H9 (cell line): ENCODE data around the gene DCP1B. TPM values are rescaled to one million over a fixed set of nuclear protein-coding genes. Genes with fewer than 3 reads are reported as not detected.
A peak's percentile ranks its signal among the peaks of the same experiment; 100 is the strongest.

ENCODE experiments used
- DNase-seq: peaks from one replicate; pipeline ENCODE4 v3.0.0-alpha.2; 2017
- H2AFZ ChIP-seq: one replicate; pipeline ENCODE4 v1.6.1; 2013; ENCODE audit warnings: mild to moderate bottlenecking, low read length, control low read depth, moderate library complexity
- H2AK5ac ChIP-seq: 2 replicates; pipeline ENCODE4 v1.6.1; 2013; ENCODE audit warnings: low read length, control low read depth, mixed read lengths; ENCODE audit not compliant: insufficient read length
- H2BK120ac ChIP-seq: one replicate; pipeline ENCODE4 v1.6.1; 2013; ENCODE audit warnings: low read depth, mild to moderate bottlenecking, low read length, control low read depth, inconsistent platforms; ENCODE audit not compliant: poor library complexity, severe bottlenecking
- H2BK12ac ChIP-seq: 2 replicates; pipeline ENCODE4 v1.6.1; 2013; ENCODE audit warnings: low read length, control low read depth, mixed read lengths, low read depth; ENCODE audit not compliant: insufficient read length
- H2BK15ac ChIP-seq: 2 replicates; pipeline ENCODE4 v1.6.1; 2013; ENCODE audit warnings: low read depth, low read length, control low read depth
- H2BK20ac ChIP-seq: one replicate; pipeline ENCODE4 v1.6.1; 2013; ENCODE audit warnings: low read depth, mild to moderate bottlenecking, low read length, control low read depth, inconsistent platforms; ENCODE audit not compliant: poor library complexity, severe bottlenecking
- H2BK5ac ChIP-seq: 2 replicates; pipeline ENCODE4 v1.6.1; 2013; ENCODE audit warnings: low read length, control low read depth, mixed read lengths; ENCODE audit not compliant: insufficient read length
- H3K14ac ChIP-seq: 2 replicates; pipeline ENCODE4 v1.6.1; 2013; ENCODE audit warnings: low read length, control low read depth; ENCODE audit not compliant: insufficient read depth
- H3K18ac ChIP-seq: 2 replicates; pipeline ENCODE4 v1.6.1; 2013; ENCODE audit warnings: low read depth, mild to moderate bottlenecking, mixed read lengths, low read length, control low read depth; ENCODE audit not compliant: insufficient read length
- H3K23ac ChIP-seq: 2 replicates; pipeline ENCODE4 v1.6.1; 2013; ENCODE audit warnings: low read length, control low read depth, mixed read lengths, low read depth; ENCODE audit not compliant: insufficient read length
- H3K23me2 ChIP-seq: 2 replicates; pipeline ENCODE4 v1.6.1; 2013; ENCODE audit warnings: low read depth, mild to moderate bottlenecking, mixed read lengths, low read length, control low read depth; ENCODE audit not compliant: insufficient read length, poor library complexity, severe bottlenecking
- H3K27ac ChIP-seq: 2 replicates; pipeline ENCODE4 v1.5.1; 2013; ENCODE audit warnings: low read length, control low read depth, mixed read lengths, low read depth; ENCODE audit not compliant: insufficient read length
- H3K27me3 ChIP-seq: 2 replicates; pipeline ENCODE4 v1.6.1; 2013; ENCODE audit warnings: low read length, control low read depth, inconsistent platforms; ENCODE audit not compliant: insufficient read depth
- H3K4ac ChIP-seq: 2 replicates; pipeline ENCODE4 v1.6.1; 2013; ENCODE audit warnings: low read depth, mild to moderate bottlenecking, control low read depth, inconsistent platforms, low read length, moderate library complexity
- H3K4me1 ChIP-seq: 2 replicates; pipeline ENCODE4 v1.6.1; 2013; ENCODE audit warnings: low read length, control low read depth, inconsistent platforms; ENCODE audit not compliant: insufficient read depth
- H3K4me2 ChIP-seq: 2 replicates; pipeline ENCODE4 v1.6.1; 2013; ENCODE audit warnings: low read length, control low read depth, mixed read lengths; ENCODE audit not compliant: insufficient read length, insufficient read depth
- H3K56ac ChIP-seq: 2 replicates; pipeline ENCODE4 v1.6.1; 2013; ENCODE audit warnings: low read depth, mild to moderate bottlenecking, mixed read lengths, low read length, control low read depth; ENCODE audit not compliant: insufficient read length
- H3K79me1 ChIP-seq: 2 replicates; pipeline ENCODE4 v1.6.1; 2013; ENCODE audit warnings: low read depth, mild to moderate bottlenecking, moderate library complexity, low read length, control low read depth, inconsistent platforms; ENCODE audit not compliant: insufficient read depth, poor library complexity, severe bottlenecking
- H3K79me2 ChIP-seq: 2 replicates; pipeline ENCODE4 v1.6.1; 2013; ENCODE audit warnings: low read length, control low read depth, inconsistent platforms; ENCODE audit not compliant: insufficient read depth
- H3K9ac ChIP-seq: 2 replicates; pipeline ENCODE4 v1.6.1; 2013; ENCODE audit warnings: low read length, control low read depth, mixed read lengths; ENCODE audit not compliant: insufficient read length; ENCODE audit errors: extremely low read depth
- H3K9me3 ChIP-seq: one replicate; pipeline ENCODE4 v1.6.1; 2013; ENCODE audit warnings: low read depth, low read length, inconsistent platforms; ENCODE audit not compliant: control insufficient read depth
- H3T11ph ChIP-seq: one replicate; pipeline ENCODE4 v1.6.1; 2013; ENCODE audit warnings: mild to moderate bottlenecking, low read length, control low read depth, inconsistent platforms
- H4K20me1 ChIP-seq: one replicate; pipeline ENCODE4 v1.6.1; 2013; ENCODE audit not compliant: control insufficient read depth, insufficient read length, insufficient read depth
- H4K5ac ChIP-seq: 2 replicates; pipeline ENCODE4 v1.6.1; 2013; ENCODE audit warnings: low read depth, mild to moderate bottlenecking, mixed read lengths, low read length, control low read depth; ENCODE audit not compliant: insufficient read length
- H4K8ac ChIP-seq: replicated peaks from 2 replicates; pipeline ENCODE4 v1.6.1; 2013; ENCODE audit warnings: low read length, control low read depth, mixed read lengths, low read depth; ENCODE audit not compliant: insufficient read length
- H4K91ac ChIP-seq: 2 replicates; pipeline ENCODE4 v1.6.1; 2013; ENCODE audit warnings: low read depth, mild to moderate bottlenecking, moderate library complexity, mixed read lengths, low read length, control low read depth; ENCODE audit not compliant: insufficient read length
- H3K27ac Mint-ChIP-seq, 3 experiments: 2 replicates in 2 of 3; 3 replicates in 1 of 3; pipeline ENCODE4 v1.8.0; 2020 to 2021; ENCODE audit warnings: mixed read lengths in 3 of 3, mild to moderate bottlenecking in 1 of 3, moderate library complexity in 1 of 3
- H3K27me3 Mint-ChIP-seq: 2 replicates; pipeline ENCODE4 v1.8.0; 2021; ENCODE audit warnings: low read depth, mild to moderate bottlenecking, moderate library complexity, mixed read lengths
- H3K36me3 Mint-ChIP-seq, 3 experiments: 2 replicates in 2 of 3; 3 replicates in 1 of 3; pipeline ENCODE4 v1.8.0; 2020 to 2021; ENCODE audit warnings: low read depth in 3 of 3, mixed read lengths in 3 of 3; ENCODE audit not compliant: insufficient read depth in 1 of 3
- H3K4me1 Mint-ChIP-seq, 2 experiments: 2 replicates each; pipeline ENCODE4 v1.8.0; 2020; ENCODE audit warnings: mixed read lengths in 2 of 2
- H3K4me3 Mint-ChIP-seq, 2 experiments: 2 replicates in 1 of 2; 3 replicates in 1 of 2; pipeline ENCODE4 v1.8.0; 2020 to 2021; ENCODE audit warnings: mild to moderate bottlenecking in 2 of 2, mixed read lengths in 2 of 2, moderate library complexity in 1 of 2
- H3K9me3 Mint-ChIP-seq, 2 experiments: 2 replicates in 1 of 2; 3 replicates in 1 of 2; pipeline ENCODE4 v1.8.0; 2020; ENCODE audit warnings: mild to moderate bottlenecking in 2 of 2, mixed read lengths in 2 of 2, moderate library complexity in 1 of 2
- CTCF ChIP-seq: fragments of 200-600 bp; sonication (generic); conservative IDR thresholded peaks from 3 replicates; pipeline ENCODE4 v1.8.0; 2021; ENCODE audit warnings: antibody characterized with exemption, mild to moderate bottlenecking
- WGBS: extraction: QIAGEN DNeasy Blood & Tissue Kit; methylation state at CpG from one replicate; pipeline ENCODE4 v1.1.7; 2013; ENCODE audit warnings: missing lambda C conversion rate, low lambda C conversion rate, mixed read lengths; ENCODE audit not compliant: insufficient read length; ENCODE audit errors: extremely low coverage; 5-methylcytosine and 5-hydroxymethylcytosine counted together
- total RNA-seq: library from RNA; stranded (reverse); gene quantifications from 2 replicates; pipeline ENCODE4 v1.2.1, GENCODE V29; 2021

DCP1B gene
- total RNA-seq, 1 experiment from 2014 or later = 11.2 TPM

- peak overlapping the region; percentile 98 to 100 for H3K4me3 Mint-ChIP-seq
- Histone ChIP-seq H3K79me1 (peaks cover 8% of the 10 kb centered on the region), H2BK20ac (no peak overlapping the region), H3K9me3 (no peaks in the 10 kb centered on the region), H3K18ac (peak overlapping the region; percentile 46), H3K27me3 (no peaks in the 10 kb centered on the region), H2AK5ac (no peak overlapping the region), H3K27ac (peak overlapping the region; percentile 52), H3K79me2 (0 out of 2 replicates have a peak, but pooled peaks cover 3% of the 10 kb centered on the region), H3K4ac (no peak overlapping the region), H3K9ac (peak overlapping the region; percentile 85), H4K8ac (no peak overlapping the region), H2BK15ac (no peak overlapping the region), H2BK120ac (no peak overlapping the region), H3K23me2 (peaks cover 10% of the 10 kb centered on the region), H3K4me2 (peak overlapping the region; percentile 81), H4K91ac (no peak overlapping the region), H3K23ac (no peak overlapping the region), H3K14ac (peak overlapping the region; percentile 86), H2BK5ac (no peak overlapping the region), H3K4me1 (peaks cover 2% of the 10 kb centered on the region; the same call in 1 of the 2 replicates), H3K56ac (peak overlapping the region; percentile 23), H4K20me1 (no peaks in the 10 kb centered on the region), H2BK12ac (no peak overlapping the region), H2AFZ (no peak overlapping the region), H4K5ac (no peak overlapping the region), H3T11ph (no peak overlapping the region)
- H3K27ac Mint-ChIP-seq = peak overlapping the region; percentile 98 to 99 (median 99)
- H3K4me1 Mint-ChIP-seq = peaks cover 21 to 33% of the 10 kb centered on the region in 2 experiments
- H3K36me3 Mint-ChIP-seq = no peaks in the 10 kb centered on the region; a peak in 1 of 7 replicates
- TF ChIP-seq CTCF = no peak
- DNase-seq = no peak
- WGBS = no CpG with 5 or more reads among the region's 13 CpGs
- no peaks in the 10 kb centered on the region for H3K27me3 Mint-ChIP-seq
- H3K9me3 Mint-ChIP-seq = no peaks in the 10 kb centered on the region
These were observed 563 bp downstream of the DCP1B start for GRCh38 chr12:2003676-2004112.
